NB4 (cell line): ENCODE measurements around the gene ANKRD60.

Experiments used
- CTCF ChIP-seq: IDR thresholded peaks from one replicate; pipeline ENCODE4 v1.5.1; 2012; ENCODE audit warnings: low read depth, low read length
- POLR2A ChIP-seq: IDR thresholded peaks from 2 replicates; pipeline ENCODE4 v1.6.1; 2011; ENCODE audit warnings: mild to moderate bottlenecking; ENCODE audit not compliant: insufficient read length; ENCODE audit errors: extremely low read depth

GRCh38 chr20:58251979-58252591 lies 23.6 kb upstream of the ANKRD60 start:
- TF ChIP-seq CTCF (no peak), POLR2A (no peak)
